Measurements from ENCODE around the gene CTSZ. TPM values are rescaled to one million over a fixed set of nuclear protein-coding genes. Genes with fewer than 3 reads are reported as not detected.
A peak's percentile ranks its signal among the peaks of the same experiment; 100 is the strongest.

CTSZ gene
- total RNA-seq, 1 donor from 2014 or later, result 150 TPM

DNA sequence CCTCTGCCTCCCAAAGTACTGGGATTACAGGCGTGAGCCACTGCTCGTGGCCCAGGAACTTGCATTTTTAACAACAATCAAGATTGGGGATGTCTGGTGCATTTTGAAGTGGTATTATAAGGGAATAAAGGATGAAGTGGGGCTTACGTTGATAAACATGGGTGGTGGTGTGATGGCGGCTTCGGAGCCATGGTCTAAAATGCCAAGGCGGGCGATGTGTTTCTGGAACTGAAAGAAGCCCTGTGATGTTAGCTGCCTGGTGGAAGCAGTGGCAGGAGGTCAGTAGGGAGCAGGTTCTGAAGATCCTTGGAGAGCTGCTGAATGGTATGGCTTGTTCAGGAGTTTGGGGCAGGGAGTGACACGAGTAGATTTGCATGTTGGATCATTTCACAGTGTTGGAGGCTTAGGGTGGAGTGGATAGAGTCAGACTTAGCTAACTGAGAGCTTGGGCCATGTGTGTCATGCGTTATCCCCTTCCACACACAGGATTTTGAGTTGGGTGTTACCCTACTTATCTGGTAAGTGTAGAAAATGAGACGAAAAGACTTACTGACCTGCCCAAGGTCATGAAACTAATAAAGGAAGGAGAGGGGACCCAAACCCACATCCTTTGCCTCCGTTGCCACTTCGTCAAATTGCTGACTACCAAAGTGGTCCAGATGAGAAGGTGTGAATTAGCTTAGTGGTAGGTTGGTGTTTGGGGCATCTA is 24.5 kb downstream of the CTSZ start:
- H3K9me3 Mint-ChIP-seq (ENCODE audit: unreplicated experiment), result no peaks in the 10 kb centered on the region
- H3K4me3 Mint-ChIP-seq (ENCODE audit: unreplicated experiment), result peak overlapping the region; percentile 87
- H3K4me1 Mint-ChIP-seq (ENCODE audit: unreplicated experiment), result peaks cover 20% of the 10 kb centered on the region
- peaks cover 10% of the 10 kb centered on the region for H3K27me3 Mint-ChIP-seq (ENCODE audit: unreplicated experiment)
- peaks cover 15% of the 10 kb centered on the region for H3K36me3 Mint-ChIP-seq (ENCODE audit: low read depth, unreplicated experiment)
- H3K27ac Mint-ChIP-seq (ENCODE audit: unreplicated experiment), result peak overlapping the region; percentile 76
- DNase-seq (ENCODE audit: low spot score), result no peak
- TF ChIP-seq, protein P1, sequence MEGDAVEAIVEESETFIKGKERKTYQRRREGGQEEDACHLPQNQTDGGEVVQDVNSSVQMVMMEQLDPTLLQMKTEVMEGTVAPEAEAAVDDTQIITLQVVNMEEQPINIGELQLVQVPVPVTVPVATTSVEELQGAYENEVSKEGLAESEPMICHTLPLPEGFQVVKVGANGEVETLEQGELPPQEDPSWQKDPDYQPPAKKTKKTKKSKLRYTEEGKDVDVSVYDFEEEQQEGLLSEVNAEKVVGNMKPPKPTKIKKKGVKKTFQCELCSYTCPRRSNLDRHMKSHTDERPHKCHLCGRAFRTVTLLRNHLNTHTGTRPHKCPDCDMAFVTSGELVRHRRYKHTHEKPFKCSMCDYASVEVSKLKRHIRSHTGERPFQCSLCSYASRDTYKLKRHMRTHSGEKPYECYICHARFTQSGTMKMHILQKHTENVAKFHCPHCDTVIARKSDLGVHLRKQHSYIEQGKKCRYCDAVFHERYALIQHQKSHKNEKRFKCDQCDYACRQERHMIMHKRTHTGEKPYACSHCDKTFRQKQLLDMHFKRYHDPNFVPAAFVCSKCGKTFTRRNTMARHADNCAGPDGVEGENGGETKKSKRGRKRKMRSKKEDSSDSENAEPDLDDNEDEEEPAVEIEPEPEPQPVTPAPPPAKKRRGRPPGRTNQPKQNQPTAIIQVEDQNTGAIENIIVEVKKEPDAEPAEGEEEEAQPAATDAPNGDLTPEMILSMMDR (IDR thresholded peaks at IDR 0.05; ENCODE audit: unreplicated experiment), result no peak

DNA sequence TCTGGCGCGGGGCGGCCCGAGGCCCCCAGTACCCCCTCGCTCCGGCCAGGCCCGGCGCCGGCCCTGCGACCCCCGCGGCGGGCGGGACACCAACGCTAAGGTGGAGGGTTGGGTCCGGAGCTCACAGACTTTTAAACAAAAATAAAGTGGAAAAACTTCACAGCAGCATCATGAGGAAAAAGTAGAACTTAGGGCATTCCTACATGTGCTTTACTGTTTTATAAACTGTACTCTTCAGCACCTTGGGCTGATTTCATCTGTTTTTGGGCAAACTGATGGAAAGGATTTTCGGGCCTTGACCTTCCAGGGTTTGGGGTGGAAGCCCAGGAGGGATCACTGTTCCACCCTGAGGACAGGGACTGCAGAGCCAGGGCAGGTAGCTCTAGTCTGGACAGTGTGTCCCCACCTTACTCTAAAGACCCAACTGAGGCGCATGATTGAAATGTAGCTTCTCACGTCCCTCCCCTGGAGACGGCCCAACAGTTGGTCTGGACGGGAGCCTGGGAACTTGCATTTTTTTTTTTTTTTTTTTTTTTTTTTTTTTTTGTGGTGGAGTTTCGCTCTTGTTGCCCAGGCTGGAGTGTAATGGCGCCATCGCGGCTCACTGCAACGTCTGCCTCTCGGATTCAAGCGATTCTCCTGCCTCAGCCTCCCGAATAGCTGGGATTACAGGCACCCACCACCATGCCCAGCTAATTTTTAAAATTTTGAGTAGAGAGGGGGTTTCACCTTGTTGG is 25.3 kb downstream of the CTSZ start:
- no peak for DNase-seq (ENCODE audit: low spot score)
- peaks cover 10% of the 10 kb centered on the region for H3K27me3 Mint-ChIP-seq (ENCODE audit: unreplicated experiment)
- H3K4me3 Mint-ChIP-seq (ENCODE audit: unreplicated experiment), result peak overlapping the region; percentile 91
- peaks cover 10% of the 10 kb centered on the region for H3K36me3 Mint-ChIP-seq (ENCODE audit: low read depth, unreplicated experiment)
- TF ChIP-seq, protein P1 (IDR thresholded peaks at IDR 0.05; ENCODE audit: unreplicated experiment), result no peak
- H3K4me1 Mint-ChIP-seq (ENCODE audit: unreplicated experiment), result peaks cover 20% of the 10 kb centered on the region
- peaks cover under 1% of the 10 kb centered on the region for H3K9me3 Mint-ChIP-seq (ENCODE audit: unreplicated experiment)
- peak overlapping the region; percentile 13 for H3K27ac Mint-ChIP-seq (ENCODE audit: unreplicated experiment)

DNA sequence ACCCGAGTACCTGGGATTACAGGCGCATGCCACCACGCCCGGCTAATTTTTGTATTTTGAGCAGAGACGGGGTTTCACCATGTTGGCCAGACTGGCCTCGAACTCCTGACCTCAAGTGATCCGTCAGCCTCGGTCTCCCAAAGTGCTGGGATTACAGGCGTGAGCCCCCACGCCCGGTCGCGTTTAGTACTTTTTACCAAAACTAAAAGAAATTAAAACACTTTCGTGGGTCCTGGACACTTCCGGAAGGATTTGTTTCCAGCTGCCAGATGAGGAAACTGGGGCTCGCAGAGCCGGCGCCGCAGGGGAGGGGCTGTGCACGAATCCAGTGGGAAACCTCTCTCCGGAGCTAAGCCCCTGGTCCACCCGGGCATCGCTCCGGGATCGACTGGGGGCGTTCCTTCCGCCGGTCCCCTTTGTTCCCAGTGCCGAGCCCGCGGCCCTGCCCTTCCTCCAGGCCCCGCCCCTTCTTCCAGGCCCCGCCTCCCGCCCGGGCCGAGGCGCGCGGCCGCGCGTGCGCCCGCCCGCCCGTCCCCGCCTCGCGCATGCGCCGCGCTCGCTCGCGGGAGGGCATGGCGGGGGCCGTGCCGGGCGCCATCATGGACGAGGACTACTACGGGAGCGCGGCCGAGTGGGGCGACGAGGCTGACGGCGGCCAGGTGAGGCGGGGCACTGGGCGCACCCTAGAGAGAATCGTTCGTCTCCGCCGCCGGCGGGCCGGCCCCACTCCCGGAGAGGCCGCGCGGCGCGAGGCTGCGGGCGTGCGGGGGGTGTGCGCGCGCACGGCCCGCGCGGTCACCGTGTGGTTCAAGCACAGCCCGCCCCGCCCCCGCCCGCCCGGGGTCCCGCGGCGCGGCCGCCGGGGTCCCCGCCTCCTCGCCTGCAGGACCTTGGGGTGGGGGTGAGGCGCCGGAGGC is 26.1 kb downstream of the CTSZ start, which contains the start of gene NELFCD:
NELFCD (plus strand) TSS at position 546 of the 917 bp plus-strand sequence; CDS start at position 600, 54 bp downstream.
- TF ChIP-seq, protein P1 (IDR thresholded peaks at IDR 0.05; ENCODE audit: unreplicated experiment), result no peak

DNA sequence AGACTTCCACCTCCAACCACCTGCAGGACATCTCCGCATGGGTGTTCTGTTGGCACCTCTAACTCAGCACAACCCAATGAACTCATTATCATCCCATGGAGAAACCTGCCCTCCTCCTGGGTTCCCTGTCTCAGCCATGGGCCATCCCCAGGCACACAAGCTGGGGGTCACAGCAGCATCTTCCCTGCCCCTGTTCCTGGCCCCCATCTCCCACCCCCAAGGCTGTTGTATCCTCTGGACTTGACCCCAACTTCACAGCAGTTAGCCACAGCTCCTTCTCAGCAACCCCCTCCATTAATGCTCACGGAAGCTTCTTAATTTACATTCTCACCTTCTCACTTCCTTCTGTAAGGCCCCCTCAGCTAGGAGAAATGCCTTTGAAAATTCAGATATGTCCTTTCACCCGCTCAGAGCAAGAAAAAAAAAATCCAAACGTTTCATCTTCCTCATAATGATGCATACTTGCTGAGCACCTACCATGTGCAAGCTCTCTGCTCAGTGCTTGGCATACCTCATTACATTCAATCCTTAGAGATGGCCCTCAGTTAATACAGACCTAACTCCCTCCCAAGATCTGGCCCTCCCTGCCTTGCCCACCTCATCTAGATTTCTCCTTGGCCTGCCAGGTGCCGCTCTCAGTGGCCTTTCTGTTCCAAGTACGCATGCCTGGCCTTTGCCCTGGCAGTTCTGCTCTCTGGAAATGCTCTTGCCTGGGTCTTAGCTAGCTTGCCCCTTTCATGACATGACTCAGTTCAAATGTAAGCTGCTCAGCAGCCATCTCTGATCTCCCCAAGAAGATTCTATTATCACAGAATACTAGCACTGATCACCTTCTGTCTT is 28.5 kb downstream of the CTSZ start:
- no peak for DNase-seq (ENCODE audit: low spot score)
- TF ChIP-seq, protein P1 (IDR thresholded peaks at IDR 0.05; ENCODE audit: unreplicated experiment), result no peak
- H3K4me1 Mint-ChIP-seq (ENCODE audit: unreplicated experiment), result peaks cover 10% of the 10 kb centered on the region
- H3K36me3 Mint-ChIP-seq (ENCODE audit: low read depth, unreplicated experiment), result peaks cover 5% of the 10 kb centered on the region
- no peak overlapping the region for H3K4me3 Mint-ChIP-seq (ENCODE audit: unreplicated experiment)
- H3K9me3 Mint-ChIP-seq (ENCODE audit: unreplicated experiment), result peaks cover 4% of the 10 kb centered on the region
- peaks cover 9% of the 10 kb centered on the region for H3K27me3 Mint-ChIP-seq (ENCODE audit: unreplicated experiment)
- H3K27ac Mint-ChIP-seq (ENCODE audit: unreplicated experiment), result no peak overlapping the region

More for the DNA sequence above, 26.1 kb downstream of the CTSZ start, which contains the start of gene NELFCD:
- peaks cover 20% of the 10 kb centered on the region for H3K4me1 Mint-ChIP-seq (ENCODE audit: unreplicated experiment)
- peaks cover 5% of the 10 kb centered on the region for H3K36me3 Mint-ChIP-seq (ENCODE audit: low read depth, unreplicated experiment)
- DNase-seq (ENCODE audit: low spot score), result peak; percentile 96
- peak within 1 kb of the TSS; percentile 91 for H3K4me3 Mint-ChIP-seq (ENCODE audit: unreplicated experiment)
- H3K27me3 Mint-ChIP-seq (ENCODE audit: unreplicated experiment), result peaks cover 10% of the 10 kb centered on the region
- H3K27ac Mint-ChIP-seq (ENCODE audit: unreplicated experiment), result peak within 1 kb of the TSS; percentile 13
- H3K9me3 Mint-ChIP-seq (ENCODE audit: unreplicated experiment), result peaks cover 4% of the 10 kb centered on the region
